ENCODE measurements around the gene KIF11.

- TF ChIP-seq CTCF (IDR thresholded peaks at IDR 0.05; ENCODE audit: low read depth, low read length, poor library complexity, severe bottlenecking) (no peak), EZH2phosphoT487 (IDR thresholded peaks at IDR 0.05; ENCODE audit: borderline replicate concordance, low read length) (no peak)
Observed at GRCh38 chr10:92693534-92693893, 100.6 kb downstream of the KIF11 start.

All from DOHH2 (cell line).